Measurements from ENCODE around the gene FOXK1. TPM values are rescaled to one million over a fixed set of nuclear protein-coding genes. Genes with fewer than 3 reads are reported as not detected.
"Not testable (repeated sequence)": the region's sequence is repeated elsewhere in the genome, so short reads cannot be mapped to it uniquely, and the experiment has no call there.

FOXK1 gene
- 10 to 100 TPM; 32.0 to 36.2 TPM for total RNA-seq

DNA sequence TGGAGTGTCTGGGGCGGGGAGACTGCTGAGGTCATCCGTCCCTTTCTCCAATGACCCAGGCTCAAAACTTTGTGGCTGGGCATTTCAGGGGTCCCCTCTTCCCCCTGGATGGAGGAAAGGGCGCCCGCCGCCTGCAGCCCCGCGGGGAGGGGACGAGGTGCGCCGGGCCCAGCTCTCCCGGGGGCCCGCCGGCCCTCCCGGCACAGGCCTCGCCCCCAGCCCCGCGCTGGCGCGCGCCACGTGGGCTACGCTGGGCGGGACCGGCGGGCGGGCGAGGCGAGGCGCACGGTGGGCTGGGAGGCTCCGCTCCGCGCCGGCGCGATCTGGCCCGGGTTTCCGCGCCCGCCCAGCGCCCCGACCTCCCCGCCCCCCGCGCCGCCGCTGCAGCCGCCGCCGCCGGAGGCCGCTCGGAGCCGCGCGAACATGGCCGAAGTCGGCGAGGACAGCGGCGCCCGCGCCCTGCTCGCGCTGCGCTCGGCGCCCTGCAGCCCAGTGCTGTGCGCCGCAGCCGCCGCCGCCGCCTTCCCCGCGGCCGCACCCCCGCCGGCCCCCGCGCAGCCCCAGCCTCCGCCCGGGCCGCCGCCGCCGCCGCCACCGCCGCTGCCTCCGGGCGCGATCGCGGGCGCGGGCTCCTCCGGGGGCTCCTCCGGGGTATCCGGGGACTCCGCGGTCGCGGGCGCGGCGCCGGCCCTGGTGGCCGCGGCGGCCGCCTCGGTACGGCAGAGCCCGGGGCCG is at the start of gene FOXK1:
TSS of gene FOXK1 (plus strand) at position 410 of the 735 bp plus-strand sequence. CDS start at position 424, 14 bp downstream.
- Mint-ChIP-seq H3K4me1 (peaks cover 28% of the 10 kb centered on the region), H3K9me3 (no peaks in the 10 kb centered on the region), H3K27me3 (no peaks in the 10 kb centered on the region), H3K36me3 (ENCODE audit: low read depth) (peaks cover 20% of the 10 kb centered on the region), H3K27ac (peak within 1 kb of the TSS; percentile 100), H3K4me3 (peak within 1 kb of the TSS; percentile 99)
- POLR2A ChIA-PET: interaction anchor here (0.6 kb wide), 2 partner anchors 11 to 41 kb away, joined by 3 read pairs; no protein-coding TSS in a partner anchor
- CTCF ChIA-PET: interaction anchor here (1.1 to 1.4 kb wide), 2 partner anchors 40 to 49 kb away, joined by 3 to 6 read pairs; no protein-coding TSS in a partner anchor
- DNase-seq: peak; percentile 78

DNA sequence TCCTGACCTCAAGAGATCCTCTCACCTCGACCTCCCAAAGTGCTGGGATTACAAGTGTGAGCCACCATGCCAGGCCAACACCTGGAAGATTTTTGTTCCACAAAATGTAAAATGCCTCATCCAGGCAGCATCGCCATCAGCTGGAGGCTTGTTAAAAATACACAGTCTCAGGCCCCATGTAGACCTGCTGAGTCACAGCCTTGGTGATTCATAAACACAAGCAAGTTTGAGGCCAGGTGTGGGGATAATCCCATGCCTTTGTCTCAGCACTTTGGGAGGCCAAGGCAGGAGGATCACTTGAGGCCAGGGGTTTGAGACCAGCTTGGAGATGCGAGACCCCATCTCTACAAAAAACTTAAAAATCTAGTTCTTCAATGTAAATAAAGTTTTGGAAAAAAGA is 49.1 kb upstream of the FOXK1 start:
- H3K36me3 Mint-ChIP-seq (ENCODE audit: low read depth): no peaks in the 10 kb centered on the region
- H3K4me1 Mint-ChIP-seq: no peaks in the 10 kb centered on the region
- no peaks in the 10 kb centered on the region for H3K9me3 Mint-ChIP-seq
- H3K27me3 Mint-ChIP-seq: no peaks in the 10 kb centered on the region
- ChIA-PET CTCF (interaction anchor here (0.6 to 1.3 kb wide), 2 partner anchors 19 to 50 kb away, joined by 3 read pairs; partner anchors contain the start of gene FOXK1), POLR2A (no interaction called here)
- H3K4me3 Mint-ChIP-seq: no peak overlapping the region
- no peak for DNase-seq
- no peak overlapping the region for H3K27ac Mint-ChIP-seq

DNA sequence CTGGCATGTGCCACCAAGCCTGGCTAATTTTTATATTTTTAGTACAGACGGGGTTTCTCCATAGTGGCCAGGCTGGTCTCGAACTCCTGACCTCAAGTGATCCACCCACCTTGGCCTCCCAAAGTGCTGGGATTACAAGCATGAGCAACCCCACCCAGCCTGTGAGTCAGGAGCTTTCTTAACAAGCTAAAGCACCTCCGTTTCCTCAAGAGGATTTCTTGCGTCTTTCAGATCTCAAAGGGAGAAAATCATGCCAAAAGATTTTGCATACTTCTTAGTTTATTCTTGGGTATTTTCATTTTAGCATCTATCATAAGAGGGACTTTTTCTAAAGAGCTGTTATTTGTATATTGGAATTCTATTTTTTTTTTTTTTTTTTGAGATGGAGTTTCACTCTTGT is 47.9 kb upstream of the FOXK1 start:
- peaks cover 6% of the 10 kb centered on the region for H3K4me1 Mint-ChIP-seq
- DNase-seq: no peak
- H3K4me3 Mint-ChIP-seq: no peak overlapping the region
- ChIA-PET CTCF (no interaction called here), POLR2A (no interaction called here)
- no peaks in the 10 kb centered on the region for H3K27me3 Mint-ChIP-seq
- H3K36me3 Mint-ChIP-seq (ENCODE audit: low read depth): no peaks in the 10 kb centered on the region
- H3K9me3 Mint-ChIP-seq: no peaks in the 10 kb centered on the region
- H3K27ac Mint-ChIP-seq: no peak overlapping the region

DNA sequence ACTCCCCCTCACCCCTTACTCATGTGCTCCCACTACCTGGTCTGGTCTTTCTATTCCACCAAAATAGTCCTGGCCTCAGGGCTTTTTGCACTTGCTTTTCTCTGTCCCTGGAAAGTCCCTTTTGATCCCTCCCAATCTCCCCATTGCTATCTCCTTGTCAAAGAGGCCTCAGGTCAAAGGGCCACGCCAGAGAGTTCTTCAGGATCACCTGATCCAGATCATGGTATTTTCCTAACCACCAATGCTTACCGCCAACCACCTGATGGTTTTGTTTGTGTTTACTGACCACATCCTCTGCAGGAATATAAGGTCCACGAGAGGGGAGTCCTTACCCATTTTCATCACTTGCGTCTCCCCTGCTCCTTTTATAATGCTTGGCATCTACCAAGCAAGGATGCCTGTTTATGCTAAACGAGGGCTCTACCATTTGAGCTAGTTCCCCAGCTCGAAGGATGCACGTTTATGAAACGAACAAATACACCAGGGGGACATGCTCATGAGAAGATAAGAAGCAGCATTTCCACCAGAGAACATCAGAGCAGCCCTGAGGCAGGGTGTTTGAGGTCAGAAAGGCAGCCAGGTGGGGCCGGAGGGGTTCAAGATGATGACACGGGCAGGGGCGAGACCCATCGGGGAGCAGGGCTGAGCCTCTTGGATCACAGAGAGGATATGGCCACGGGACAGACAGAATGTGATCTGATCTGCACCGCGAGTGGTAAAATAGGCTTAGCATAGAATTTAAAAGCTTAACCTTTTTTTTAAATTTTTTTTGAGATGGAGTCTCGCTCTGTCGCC is 43.1 kb upstream of the FOXK1 start:
- DNase-seq: peak; percentile 13
- Mint-ChIP-seq H3K27me3 (no peaks in the 10 kb centered on the region), H3K4me3 (no peak overlapping the region), H3K36me3 (ENCODE audit: low read depth) (no peaks in the 10 kb centered on the region), H3K4me1 (peaks cover 20% of the 10 kb centered on the region), H3K27ac (no peak overlapping the region), H3K9me3 (no peaks in the 10 kb centered on the region)
- POLR2A ChIA-PET: no interaction called here
- CTCF ChIA-PET: interaction anchor here (1.2 kb wide), 1 partner anchor 40 kb away, joined by 4 read pairs; no protein-coding TSS in a partner anchor

DNA sequence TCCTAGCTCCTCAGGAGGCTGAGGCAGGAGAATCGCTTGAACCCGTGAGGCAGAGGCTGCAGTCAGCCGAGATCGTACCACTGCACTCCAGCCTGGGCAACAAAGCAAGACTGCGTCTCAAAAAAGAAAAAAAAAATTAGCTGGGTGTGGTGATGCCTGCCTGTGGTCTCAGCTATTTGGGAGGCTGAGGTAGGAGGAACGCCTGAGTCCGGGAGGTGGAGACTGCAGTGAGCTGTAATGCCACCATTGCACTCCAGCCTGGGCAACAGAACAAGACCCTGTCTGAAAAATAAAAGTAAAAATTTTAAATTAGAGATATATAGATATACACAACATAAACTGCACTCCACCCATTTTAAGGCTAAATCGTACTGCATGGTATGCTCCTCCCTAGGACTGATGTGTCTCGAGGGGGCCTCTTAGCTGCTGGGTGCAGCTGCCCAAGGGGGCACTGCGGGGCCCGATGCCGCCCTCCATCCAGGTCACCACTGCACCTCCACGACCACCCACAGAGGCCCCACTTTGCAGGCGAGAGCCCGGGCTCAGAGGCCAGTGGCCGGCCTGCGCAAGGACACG is 40.9 kb upstream of the FOXK1 start:
- Mint-ChIP-seq H3K4me3 (peak overlapping the region; percentile 69), H3K27me3 (no peaks in the 10 kb centered on the region), H3K9me3 (no peaks in the 10 kb centered on the region), H3K36me3 (ENCODE audit: low read depth) (no peaks in the 10 kb centered on the region), H3K4me1 (peaks cover 20% of the 10 kb centered on the region), H3K27ac (peak overlapping the region; percentile 80)
- ChIA-PET POLR2A (interaction anchor here (0.5 to 1.2 kb wide), 5 partner anchors 39 to 105 kb away, joined by 3 to 7 read pairs (median 4); partner anchors contain the start of gene FOXK1), CTCF (interaction anchor here (0.6 to 3.3 kb wide), 17 partner anchors 11 to 151 kb away, joined by 3 to 15 read pairs (median 4); partner anchors contain the start of gene FOXK1)
- peak; percentile 11 for DNase-seq

DNA sequence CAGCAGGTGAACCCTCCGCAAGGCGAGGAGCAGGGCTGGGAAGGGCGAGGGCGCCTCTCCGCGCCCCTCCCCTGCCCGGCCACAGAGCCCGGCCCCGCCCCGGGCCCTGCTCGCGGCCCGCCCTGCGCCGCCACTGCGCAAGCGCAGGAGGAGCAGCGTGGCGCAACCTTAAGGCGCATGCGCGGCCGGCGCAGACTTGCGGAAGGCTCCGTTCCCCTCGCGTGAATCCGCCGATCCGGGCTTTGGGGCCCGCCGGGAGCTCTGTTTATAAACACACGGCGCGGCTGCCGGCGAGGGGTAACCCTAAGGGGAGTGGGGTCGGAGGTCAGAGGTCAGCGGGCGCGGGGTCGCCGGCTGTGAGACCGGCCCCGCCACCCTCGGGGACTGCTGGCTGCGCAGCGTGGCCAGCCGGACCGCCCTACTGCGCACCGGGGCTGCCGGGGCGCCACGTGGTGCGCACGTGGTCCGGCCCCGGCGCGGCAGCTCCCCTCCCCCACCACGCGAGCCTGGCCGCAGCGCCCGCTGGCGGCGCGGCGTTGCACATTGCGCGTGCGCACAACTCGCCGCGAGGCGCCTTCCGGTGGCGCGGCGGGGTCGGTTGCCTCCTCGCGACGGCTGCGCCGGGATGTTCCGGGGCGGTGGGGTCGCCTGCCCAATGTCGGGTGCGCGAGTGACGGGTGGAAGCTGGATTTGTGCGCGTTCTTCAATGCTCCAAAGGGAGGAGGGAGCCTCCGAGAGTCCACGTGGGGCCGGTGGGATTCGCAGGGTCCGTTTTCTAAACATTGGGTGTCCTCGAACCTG is 40.2 kb upstream of the FOXK1 start:
- peak overlapping the region; percentile 96 for H3K27ac Mint-ChIP-seq
- no peaks in the 10 kb centered on the region for H3K27me3 Mint-ChIP-seq
- ChIA-PET POLR2A (interaction anchor here (0.6 to 1.2 kb wide), 4 partner anchors 40 to 104 kb away, joined by 3 to 7 read pairs (median 4); partner anchors contain the start of gene FOXK1), CTCF (interaction anchor here (0.6 to 3.3 kb wide), 18 partner anchors 11 to 835 kb away, joined by 3 to 15 read pairs (median 4); partner anchors contain the start of gene FOXK1)
- H3K36me3 Mint-ChIP-seq (ENCODE audit: low read depth): no peaks in the 10 kb centered on the region
- DNase-seq: peak; percentile 95
- peak overlapping the region; percentile 91 for H3K4me3 Mint-ChIP-seq
- peaks cover 20% of the 10 kb centered on the region for H3K4me1 Mint-ChIP-seq
- no peaks in the 10 kb centered on the region for H3K9me3 Mint-ChIP-seq

DNA sequence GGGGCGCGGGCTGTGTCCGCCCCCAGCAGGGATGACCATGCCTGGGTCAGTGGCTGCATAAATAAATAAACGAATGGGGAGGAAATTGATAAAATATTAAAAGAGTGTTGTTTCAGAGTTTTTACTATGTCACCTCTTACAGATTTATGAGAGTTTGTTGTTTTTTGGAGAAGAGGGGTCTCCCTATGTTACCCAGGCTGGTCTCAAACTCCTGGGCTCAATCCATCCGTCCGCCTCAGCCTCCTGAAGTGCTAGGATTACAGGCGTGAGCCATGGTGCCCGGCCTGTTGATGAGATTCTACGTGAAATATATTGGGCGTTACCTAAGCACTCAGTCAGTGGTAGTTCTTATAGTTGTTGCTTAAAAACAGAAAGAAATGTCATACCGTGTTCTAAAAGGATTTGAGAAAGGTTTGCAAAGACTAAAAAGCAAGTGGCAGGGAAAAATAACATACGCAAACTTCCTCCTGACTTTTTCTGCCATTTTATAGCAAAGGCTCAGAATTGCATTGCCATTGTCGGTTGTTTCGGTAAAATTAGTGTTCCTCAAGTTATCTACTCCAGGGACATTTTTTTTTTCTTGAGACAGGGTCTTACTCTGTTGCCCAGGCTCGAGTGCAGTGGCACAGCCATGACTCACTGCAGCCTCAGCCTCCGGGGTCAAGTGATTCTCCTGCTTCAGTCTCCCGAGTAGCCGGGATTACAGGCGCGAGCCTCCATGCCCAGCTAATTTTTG is 39.5 kb upstream of the FOXK1 start:
- CTCF ChIA-PET: interaction anchor here (0.9 to 3.3 kb wide), 7 partner anchors 12 to 82 kb away, joined by 3 to 15 read pairs (median 4); no protein-coding TSS in a partner anchor
- Mint-ChIP-seq H3K36me3 (ENCODE audit: low read depth) (no peaks in the 10 kb centered on the region), H3K9me3 (no peaks in the 10 kb centered on the region), H3K4me3 (peak overlapping the region; percentile 91), H3K4me1 (peaks cover 20% of the 10 kb centered on the region), H3K27ac (peak overlapping the region; percentile 96), H3K27me3 (no peaks in the 10 kb centered on the region)
- POLR2A ChIA-PET: interaction anchor here (1.2 kb wide), 1 partner anchor 40 kb away, joined by 7 read pairs; no protein-coding TSS in a partner anchor
- no peak for DNase-seq

DNA sequence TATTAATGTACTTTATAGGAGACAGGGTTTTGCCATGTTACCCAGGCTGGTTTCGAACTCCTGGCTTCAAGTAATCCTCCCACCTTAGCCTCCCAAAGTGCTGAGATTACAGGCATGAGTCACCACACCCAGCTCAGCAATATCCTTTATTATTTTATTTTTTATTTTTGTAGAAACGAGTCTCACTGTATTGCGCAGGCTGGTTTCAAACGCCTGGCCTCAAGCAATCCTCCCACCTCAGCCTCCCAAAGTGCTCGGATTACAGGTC is 39.0 kb upstream of the FOXK1 start:
- DNase-seq; H3K36me3 Mint-ChIP-seq (ENCODE audit: low read depth); H3K9me3 Mint-ChIP-seq; POLR2A ChIA-PET; H3K27me3 Mint-ChIP-seq: not testable (repeated sequence)
- peak overlapping the region; percentile 96 for H3K27ac Mint-ChIP-seq
- peaks cover 20% of the 10 kb centered on the region for H3K4me1 Mint-ChIP-seq
- peak overlapping the region; percentile 91 for H3K4me3 Mint-ChIP-seq
- CTCF ChIA-PET: interaction anchor here (3.3 kb wide), 1 partner anchor 37 kb away, joined by 15 read pairs; no protein-coding TSS in a partner anchor

DNA sequence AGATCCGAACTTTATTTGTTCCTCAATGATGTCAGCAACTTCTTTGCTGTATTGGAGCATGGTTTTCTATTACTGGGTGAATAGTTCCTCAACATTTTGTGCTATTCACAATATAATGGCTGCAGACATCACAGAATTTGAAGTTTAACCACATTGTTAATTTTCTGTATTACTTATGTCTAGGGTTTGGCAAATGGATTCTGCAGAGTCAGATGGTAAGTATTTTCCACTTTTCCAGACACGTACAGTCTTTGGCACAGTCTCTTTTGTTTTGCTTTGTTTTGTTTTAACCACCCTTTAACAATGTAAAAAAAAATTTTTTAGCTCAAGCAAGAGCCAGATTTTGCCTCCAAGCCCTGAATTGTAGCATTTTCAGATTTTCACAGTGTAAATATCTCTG is 36.8 kb upstream of the FOXK1 start:
- H3K36me3 Mint-ChIP-seq (ENCODE audit: low read depth): no peaks in the 10 kb centered on the region
- POLR2A ChIA-PET: no interaction called here
- H3K4me3 Mint-ChIP-seq: no peak overlapping the region
- H3K27ac Mint-ChIP-seq: no peak overlapping the region
- CTCF ChIA-PET: no interaction called here
- no peaks in the 10 kb centered on the region for H3K27me3 Mint-ChIP-seq
- no peak for DNase-seq
- H3K4me1 Mint-ChIP-seq: peaks cover 10% of the 10 kb centered on the region
- no peaks in the 10 kb centered on the region for H3K9me3 Mint-ChIP-seq

DNA sequence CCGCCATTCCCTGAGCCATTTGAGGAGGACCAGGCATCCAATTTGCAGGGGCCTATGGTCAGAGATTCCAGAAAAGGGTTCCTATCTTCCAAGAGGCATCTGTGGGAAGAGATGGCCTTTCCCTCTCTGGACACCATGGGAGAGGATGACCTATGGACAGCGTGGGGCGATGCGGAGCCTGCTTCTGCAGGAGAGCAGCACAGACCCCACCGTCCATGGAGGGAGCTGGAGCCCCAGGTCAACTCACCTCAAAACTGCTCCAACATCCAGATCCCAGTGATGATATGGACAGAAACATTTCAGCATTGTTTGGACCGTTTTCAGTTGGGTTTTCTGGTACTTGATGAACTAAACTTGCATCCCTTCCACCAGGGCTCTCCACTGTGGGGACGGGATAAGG is 34.0 kb upstream of the FOXK1 start:
- Mint-ChIP-seq H3K27me3 (no peaks in the 10 kb centered on the region), H3K27ac (no peak overlapping the region), H3K36me3 (ENCODE audit: low read depth) (no peaks in the 10 kb centered on the region), H3K4me1 (peaks cover 3% of the 10 kb centered on the region), H3K4me3 (no peak overlapping the region), H3K9me3 (no peaks in the 10 kb centered on the region)
- no peak for DNase-seq
- ChIA-PET CTCF (interaction anchor here (0.7 kb wide), 1 partner anchor 26 kb away, joined by 3 read pairs; no protein-coding TSS in a partner anchor), POLR2A (no interaction called here)

DNA sequence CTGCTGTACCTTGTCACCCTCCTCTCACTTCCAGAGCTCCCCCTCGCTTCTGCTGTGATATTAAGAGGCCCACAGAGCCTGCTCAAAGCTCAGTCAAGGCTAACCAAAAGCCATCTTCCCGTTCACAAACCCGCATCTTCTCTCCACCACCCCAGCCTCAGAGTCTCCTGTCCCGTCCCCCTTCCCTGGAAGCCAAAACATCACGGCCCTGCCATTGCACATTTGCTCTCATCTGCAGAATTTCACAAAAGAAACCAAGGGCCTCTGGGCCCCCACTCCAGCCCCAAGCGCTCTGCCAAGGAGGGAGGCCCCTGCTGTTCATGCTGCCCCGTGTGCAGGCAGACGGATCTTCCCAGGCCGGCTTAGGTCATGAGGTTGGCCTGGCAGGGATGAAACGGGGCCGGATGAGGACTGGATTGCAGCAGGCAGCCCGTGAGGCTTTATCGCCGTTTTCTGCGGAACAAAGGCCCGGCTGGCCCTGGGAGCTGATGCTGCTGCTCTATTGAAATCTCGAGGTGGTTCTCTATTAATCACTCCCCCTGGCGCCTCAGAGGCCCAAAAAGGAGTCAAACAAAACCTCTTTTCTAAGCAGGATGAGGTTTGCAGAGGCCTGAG is 31.6 kb upstream of the FOXK1 start:
- H3K36me3 Mint-ChIP-seq (ENCODE audit: low read depth): no peaks in the 10 kb centered on the region
- no peak for DNase-seq
- ChIA-PET CTCF (no interaction called here), POLR2A (no interaction called here)
- no peak overlapping the region for H3K4me3 Mint-ChIP-seq
- no peaks in the 10 kb centered on the region for H3K27me3 Mint-ChIP-seq
- no peak overlapping the region for H3K27ac Mint-ChIP-seq
- peaks cover 3% of the 10 kb centered on the region for H3K4me1 Mint-ChIP-seq
- H3K9me3 Mint-ChIP-seq: no peaks in the 10 kb centered on the region
